Pancreas (tissue), 10 donors: ENCODE measurements around the gene SHH. TPM values are rescaled to one million over a fixed set of nuclear protein-coding genes. Genes with fewer than 3 reads are reported as not detected.

Source experiments
- ATAC-seq, 4 donors: fragments of 200-7000 bp; cut with Tn5 transposase; one replicate each; pipeline versions ENCODE4 v1.8.0 to v1.9.1; 2020; ENCODE audit warnings: mild to moderate bottlenecking in 4 of 4, moderate library complexity in 4 of 4
- DNase-seq, 6 donors: peaks; one replicate each; pipeline ENCODE4 v3.0.0-alpha.2; 2020
- FAIRE-seq: peaks from 2 replicates; lab custom pipeline; 2012; peaks lifted over from hg19 to GRCh38; lab: Jason Lieb, UNC
- H3K27ac ChIP-seq, 4 donors: fragments of 200-600 bp; sonication (generic); 1 replicate in 3 of 4; 2 replicates in 1 of 4; pipeline versions ENCODE4 v1.5.0 to v1.8.0; 2020
- H3K27me3 ChIP-seq, 4 donors: fragments of 200-600 bp; one replicate each; pipeline ENCODE4 v1.8.0; 2021
- H3K36me3 ChIP-seq, 3 donors: fragments of 200-600 bp; sonication (generic) in 1 of 3; one replicate each; pipeline versions ENCODE4 v1.5.0 to v1.8.0; 2020 to 2021
- H3K4me1 ChIP-seq, 3 donors: fragments of 200-600 bp; one replicate each; pipeline ENCODE4 v1.8.0; 2021
- H3K4me3 ChIP-seq, 4 donors: fragments of 200-600 bp; sonication (generic) in 2 of 4; one replicate each; pipeline versions ENCODE4 v1.5.0 to v1.8.0; 2020 to 2021
- H3K9me3 ChIP-seq, 4 donors: fragments of 200-600 bp; one replicate each; pipeline ENCODE4 v1.8.0; 2021
- CTCF ChIP-seq, 4 donors: fragments of 200-600 bp; sonication (generic) in 3 of 4; IDR thresholded peaks; one replicate each; pipeline versions ENCODE4 v1.5.0 to v1.8.0; 2021; ENCODE audit warnings: antibody characterized with exemption in 4 of 4
- WGBS, 2 donors: extraction: QIAGEN DNeasy Blood & Tissue Kit; methylation state at CpG; one replicate each; pipeline ENCODE4 v1.1.7; 2013; 5-methylcytosine and 5-hydroxymethylcytosine counted together
- intact Hi-C, 3 donors: fragments of 100-400 bp; cut with DNase I; formaldehyde crosslinking; loops; one replicate each; pipeline versions ENCODE4 v1.11.1 to v1.14.2; 2022
- polyA plus RNA-seq, 2 donors: library from polyadenylated mRNA; stranded (reverse); fragments of 200-250 nt; gene quantifications; one replicate each; pipeline ENCODE4 v1.2.3, GENCODE V29; 2013
- total RNA-seq, 6 donors: library from RNA; stranded (reverse); fragmentation: NEBNext Ultra II Directional in 4 of 6; extraction: Animal tissue kit (Norgen Biotek cat#: 25700) in 4 of 6; gene quantifications; one replicate each; pipeline versions ENCODE4 v1.2.1 to v1.2.4, GENCODE V29; 2021 to 2023
- donor health status: healthy with polysubstance abuse.
- donor health status: DM: no; HTN: no; CAD: no; lungs with moderate emphysema.
- donor health status: DM: no; HTN: no; CAD: no.
- donor health status: control.
- donor health status: control.
- donor health status: Bipolar disorder and iron deficiency.
- donor health status: DM: yes; HTN: yes; CAD: no.
- donor health status: DM: no; HTN: no; CAD: no.
- donor health status: DM: no; HTN: no; CAD: no.
- donor health status: DM: yes; HTN: yes; CAD: no.

Gene SHH
- total and polyA plus RNA-seq, 8 donors, result 0.08 to 0.85 (median 0.26) TPM

GRCh38 chr7:155782466-155782865, 29.8 kb downstream of the SHH start:
- WGBS, 2 donors, result 90 to 92% methylated on average over 10 of the region's 10 CpGs
- intact Hi-C loops, result no loop called here
- DNase-seq, result no peak
- no peak for FAIRE-seq
- Histone ChIP-seq H3K27me3 (no peaks in the 10 kb centered on the region), H3K36me3 (peaks cover 0 to 27% (median 5%) of the 10 kb centered on the region in 3 donors), H3K27ac (no peak overlapping the region), H3K4me3 (no peak overlapping the region), H3K4me1 (no peaks in the 10 kb centered on the region), H3K9me3 (no peaks in the 10 kb centered on the region)
- TF ChIP-seq CTCF (IDR thresholded peaks at IDR 0.05), result no peak
- no peak for ATAC-seq

- 93 to 95% methylated on average over 20 of the region's 20 CpGs for WGBS, 2 donors
- no peaks in the 10 kb centered on the region for H3K27me3 ChIP-seq
Observed at GRCh38 chr7:155781433-155781832, 30.8 kb downstream of the SHH start.

GRCh38 chr7:155780884-155781283, 31.4 kb downstream of the SHH start:
- FAIRE-seq (no peak), ATAC-seq (no peak), DNase-seq (no peak)
- Histone ChIP-seq H3K27ac (no peak overlapping the region), H3K4me1 (no peaks in the 10 kb centered on the region), H3K27me3 (no peaks in the 10 kb centered on the region), H3K36me3 (peaks cover 0 to 43% (median 14%) of the 10 kb centered on the region in 3 donors), H3K9me3 (no peaks in the 10 kb centered on the region), H3K4me3 (no peak overlapping the region)
- 95 to 96% methylated on average over 24 of the region's 24 CpGs for WGBS, 2 donors
- TF ChIP-seq CTCF (IDR thresholded peaks at IDR 0.05), result no peak
- intact Hi-C loops, result no loop called here

More at GRCh38 chr7:155781433-155781832, 30.8 kb downstream of the SHH start:
- DNase-seq (no peak), ATAC-seq (no peak), FAIRE-seq (no peak)
- peaks cover 0 to 37% (median 8%) of the 10 kb centered on the region in 3 donors for H3K36me3 ChIP-seq
- no peaks in the 10 kb centered on the region for H3K4me1 ChIP-seq
- H3K27ac ChIP-seq, result no peak overlapping the region
- H3K4me3 ChIP-seq, result no peak overlapping the region
- intact Hi-C loops, result no loop called here
- no peaks in the 10 kb centered on the region for H3K9me3 ChIP-seq
- TF ChIP-seq CTCF (IDR thresholded peaks at IDR 0.05), result no peak

GRCh38 chr7:155778349-155778748, 33.9 kb downstream of the SHH start:
- Histone ChIP-seq H3K9me3 (no peaks in the 10 kb centered on the region), H3K4me3 (no peak overlapping the region), H3K36me3 (peaks cover 0 to 65% (median 26%) of the 10 kb centered on the region in 3 donors), H3K4me1 (no peaks in the 10 kb centered on the region), H3K27me3 (no peaks in the 10 kb centered on the region), H3K27ac (no peak overlapping the region)
- ATAC-seq, result no peak
- 64% methylated on average over 6 of the region's 6 CpGs for WGBS, 2 donors
- no peak for TF ChIP-seq CTCF (IDR thresholded peaks at IDR 0.05)
- no peak for FAIRE-seq
- no peak for DNase-seq
- intact Hi-C loops, result no loop called here

- no peak for TF ChIP-seq CTCF (IDR thresholded peaks at IDR 0.05)
- Histone ChIP-seq H3K27me3 (no peaks in the 10 kb centered on the region), H3K4me1 (no peaks in the 10 kb centered on the region), H3K4me3 (no peak overlapping the region), H3K27ac (no peak overlapping the region), H3K9me3 (no peaks in the 10 kb centered on the region), H3K36me3 (peaks cover 0 to 70% (median 26%) of the 10 kb centered on the region in 3 donors)
- 88 to 91% methylated on average over 8 of the region's 8 CpGs for WGBS, 2 donors
- DNase-seq (no peak), ATAC-seq (no peak), FAIRE-seq (no peak)
- intact Hi-C loops, result no loop called here
Observed at GRCh38 chr7:155776606-155777005, 35.7 kb downstream of the SHH start.
